GM12878 (cell line): Measurements from ENCODE around the gene KDF1.

Experiments
- ATF3 ChIP-seq: IDR thresholded peaks from 2 replicates; pipeline ENCODE4 v1.6.1; 2011; ENCODE audit warnings: low read depth, mild to moderate bottlenecking, low read length, moderate library complexity, borderline replicate concordance; ENCODE audit errors: extremely low read depth
- CHD2 ChIP-seq: IDR thresholded peaks from 2 replicates; pipeline ENCODE4 v1.6.1; 2011; ENCODE audit warnings: low read depth, low read length, improper control_type of control experiment, borderline replicate concordance
- CTCF ChIP-seq, 3 experiments: IDR thresholded peaks in 2 of 3; conservative IDR thresholded peaks in 1 of 3; 2 replicates each; pipeline ENCODE4 v1.5.1; 2011; ENCODE audit warnings: low read depth in 3 of 3, low read length in 3 of 3, mild to moderate bottlenecking in 3 of 3, control low read depth in 2 of 3, moderate library complexity in 2 of 3, inconsistent platforms in 1 of 3, mixed read lengths in 1 of 3; ENCODE audit not compliant: control insufficient read depth in 2 of 3, insufficient read depth in 1 of 3; ENCODE audit errors: extremely low read depth in 1 of 3
- ESRRA ChIP-seq: IDR thresholded peaks from 2 replicates; pipeline ENCODE4 v1.6.1; 2012; ENCODE audit warnings: mild to moderate bottlenecking, low read length, improper control_type of control experiment
- MYC ChIP-seq: IDR thresholded peaks from 2 replicates; pipeline ENCODE4 v1.6.1; 2011; ENCODE audit warnings: mild to moderate bottlenecking, low read length, moderate library complexity, inconsistent platforms; ENCODE audit not compliant: insufficient read depth, insufficient replicate concordance, insufficient read length, severe bottlenecking
- POLR2A ChIP-seq: IDR thresholded peaks from 2 replicates; pipeline ENCODE4 v1.6.1; 2011; ENCODE audit warnings: low read depth, mild to moderate bottlenecking, low read length
- RAD21 ChIP-seq: IDR thresholded peaks from 2 replicates; pipeline ENCODE4 v1.6.1; 2011; ENCODE audit warnings: mild to moderate bottlenecking, low read depth, low read length, moderate library complexity; ENCODE audit not compliant: insufficient read depth
- SMC3 ChIP-seq: IDR thresholded peaks from 2 replicates; pipeline ENCODE4 v1.6.1; 2011; ENCODE audit warnings: low read length, improper control_type of control experiment, borderline replicate concordance
- SREBF1 ChIP-seq: IDR thresholded peaks from 2 replicates; pipeline ENCODE4 v1.6.1; 2012; ENCODE audit warnings: mild to moderate bottlenecking, low read length
- SUZ12 ChIP-seq: fragments of 200-600 bp; sonication (generic); IDR thresholded peaks from one replicate; pipeline ENCODE4 v1.6.1; 2018; ENCODE audit warnings: antibody characterized with exemption, mild to moderate bottlenecking; ENCODE audit not compliant: unreplicated experiment
- TCF12 ChIP-seq: IDR thresholded peaks from 2 replicates; pipeline ENCODE4 v1.6.1; 2011; ENCODE audit warnings: low read depth, mild to moderate bottlenecking, low read length
- ZBTB11 ChIP-seq: fragments of 450-650 bp; formaldehyde crosslinking; IDR thresholded peaks from 2 replicates; pipeline ENCODE4 v1.5.0; 2022; ENCODE audit warnings: mild to moderate bottlenecking, missing genetic modification characterization

- TF ChIP-seq MYC (no peak), ATF3 (no peak), SMC3 (no peak), ESRRA (no peak), CHD2 (no peak), POLR2A (no peak), CTCF (IDR thresholded peaks at IDR 0.05 in 2 of 3, conservative IDR thresholded peaks at IDR 0.05 in 1 of 3; ENCODE audit: control insufficient read depth in 2 of 3, extremely low read depth in 1 of 3, insufficient read depth in 1 of 3, low read depth in 3 of 3, low read length in 3 of 3) (no peak), RAD21 (no peak), ZBTB11 (CRISPR knock-in tag) (no peak), TCF12 (no peak), SREBF1 (no peak), SUZ12 (no peak)
Measured at GRCh38 chr1:27003745-27004470, 43.6 kb upstream of the KDF1 start.
